HTR-8/SVneo (cell line): ENCODE results near the gene ITIH3.

Experiments used
- DNase-seq: peaks from one replicate; pipeline ENCODE4 v3.0.0; 2011; ENCODE audit warnings: low spot score, mixed read lengths; ENCODE audit not compliant: insufficient read length
- FAIRE-seq: peaks from 2 replicates; lab custom pipeline; 2011; peaks lifted over from hg19 to GRCh38; lab: Jason Lieb, UNC

The ITIH3 gene

GRCh38 chr3:52779011-52779836 is 15.4 kb upstream of the ITIH3 start:
- FAIRE-seq (no peak), DNase-seq (no peak)

- FAIRE-seq (no peak), DNase-seq (no peak)
Observed at GRCh38 chr3:52779837-52780585, 14.6 kb upstream of the ITIH3 start.

GRCh38 chr3:52781741-52782140 is 12.9 kb upstream of the ITIH3 start:
- FAIRE-seq (no peak), DNase-seq (no peak)

- DNase-seq (no peak), FAIRE-seq (no peak)
Observed at GRCh38 chr3:52782412-52783210, 12.0 kb upstream of the ITIH3 start.

GRCh38 chr3:52783211-52783555 is 11.4 kb upstream of the ITIH3 start:
- FAIRE-seq (no peak), DNase-seq (no peak)

DNA sequence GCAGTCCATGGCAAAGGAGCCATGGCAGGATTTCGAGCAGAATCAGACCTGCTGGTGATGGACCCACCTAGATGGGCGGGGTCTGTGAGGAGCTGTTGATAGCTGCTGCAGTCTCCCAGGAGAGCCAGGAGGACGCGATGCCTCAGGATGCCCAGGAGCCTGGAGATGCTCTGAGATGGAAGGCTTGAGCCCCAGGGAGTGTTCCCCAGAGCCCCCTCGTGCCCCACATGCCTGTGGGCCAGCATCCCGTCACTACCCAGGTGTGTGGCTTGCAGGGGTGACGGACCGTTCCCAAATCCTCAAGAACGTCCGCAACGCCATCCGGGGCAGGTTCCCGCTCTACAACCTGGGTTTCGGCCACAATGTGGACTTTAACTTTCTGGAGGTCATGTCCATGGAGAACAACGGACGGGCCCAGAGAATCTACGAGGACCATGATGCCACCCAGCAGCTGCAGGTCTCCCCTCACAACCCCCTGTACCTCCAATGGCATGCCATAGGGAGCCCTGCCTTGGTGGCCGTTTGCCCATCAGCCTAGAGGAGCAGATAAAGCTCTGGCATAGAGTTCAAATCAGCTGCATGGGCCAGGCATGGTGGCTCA is 10.5 kb upstream of the ITIH3 start:
- DNase-seq (no peak), FAIRE-seq (no peak)

DNA sequence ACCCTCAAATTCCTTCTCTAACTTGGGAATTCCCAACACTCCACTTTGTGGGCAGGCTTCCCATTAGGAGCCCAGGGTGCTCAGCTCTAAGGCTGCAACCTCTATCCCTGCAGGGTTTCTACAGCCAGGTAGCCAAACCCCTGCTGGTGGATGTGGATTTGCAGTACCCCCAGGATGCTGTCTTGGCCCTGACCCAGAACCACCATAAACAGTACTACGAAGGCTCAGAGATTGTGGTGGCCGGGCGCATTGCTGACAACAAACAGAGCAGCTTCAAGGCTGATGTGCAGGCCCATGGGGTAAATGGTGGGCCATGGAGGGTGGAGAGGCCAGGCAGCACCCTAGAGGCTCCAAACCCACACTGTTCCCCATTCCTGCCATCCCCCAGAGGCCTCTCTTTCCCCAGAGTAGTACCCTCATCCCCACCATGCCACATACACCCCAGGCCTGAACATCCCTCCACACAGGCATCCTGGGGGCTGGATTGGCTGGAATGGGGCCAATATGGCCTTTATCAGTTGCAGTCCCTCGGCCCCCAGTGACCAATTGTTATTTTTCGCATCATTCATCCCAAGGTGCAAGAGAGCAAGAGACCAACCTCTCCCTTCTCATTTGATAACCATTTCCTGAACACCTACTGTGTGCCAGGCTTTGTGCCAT is 9.5 kb upstream of the ITIH3 start:
- no peak for DNase-seq
- no peak for FAIRE-seq

DNA sequence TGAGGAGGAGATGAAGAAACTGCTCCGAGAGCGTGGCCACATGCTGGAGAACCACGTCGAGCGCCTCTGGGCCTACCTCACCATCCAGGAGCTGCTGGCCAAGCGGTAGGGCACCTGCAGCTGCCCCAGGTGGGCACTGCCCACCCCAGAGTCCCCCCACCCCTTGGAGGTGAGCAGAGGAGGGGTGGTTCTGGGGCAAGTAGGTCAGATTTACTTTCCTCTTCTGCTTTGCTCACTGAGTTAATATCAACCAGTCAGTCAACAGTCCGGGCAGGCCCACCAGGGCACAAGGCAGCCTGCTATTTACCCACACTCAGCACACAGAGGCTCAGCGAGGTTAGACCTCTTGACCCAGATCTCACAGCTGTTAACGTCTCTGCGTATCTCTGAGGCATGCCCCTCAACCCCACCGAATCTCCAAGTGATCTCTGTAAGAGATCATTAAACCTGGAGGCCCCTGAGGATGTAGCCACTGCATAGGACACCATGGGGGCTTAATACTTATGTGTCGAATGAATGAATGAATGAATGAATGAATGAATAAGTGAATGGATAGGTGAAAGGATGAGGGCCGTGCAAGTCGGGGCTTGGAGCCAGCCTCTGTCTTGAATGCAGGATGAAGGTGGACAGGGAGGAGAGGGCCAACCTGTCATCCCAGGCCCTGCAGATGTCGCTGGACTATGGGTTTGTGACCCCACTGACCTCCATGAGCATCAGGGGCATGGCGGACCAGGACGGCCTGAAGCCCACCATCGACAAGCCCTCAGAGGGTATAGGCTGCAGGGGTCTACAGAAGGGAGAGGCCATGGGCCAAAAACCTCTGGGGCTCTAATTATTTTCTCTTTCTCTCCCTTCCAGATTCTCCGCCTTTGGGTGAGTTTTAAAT is 8.0 kb upstream of the ITIH3 start:
- FAIRE-seq (no peak), DNase-seq (no peak)

DNA sequence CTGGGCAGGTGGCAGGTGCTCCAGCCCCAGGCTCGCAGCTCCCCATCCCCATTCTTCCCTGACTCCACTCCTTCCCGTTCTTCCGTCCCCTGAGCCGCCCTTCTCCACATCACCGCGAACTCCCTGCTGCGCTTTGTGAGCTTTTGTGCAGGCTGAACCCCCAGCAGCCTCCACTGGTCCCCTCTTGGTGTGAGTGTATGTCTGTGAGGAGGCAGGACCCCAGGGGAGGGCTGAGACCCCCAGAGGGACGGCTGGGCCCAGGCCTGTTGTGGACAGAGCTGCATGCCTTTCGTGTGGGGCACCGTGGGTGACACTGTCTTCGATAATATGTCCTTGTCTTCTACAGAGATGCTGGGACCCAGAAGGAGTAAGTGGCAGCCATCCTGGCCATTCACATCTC is 7.3 kb upstream of the ITIH3 start:
- DNase-seq (no peak), FAIRE-seq (no peak)

- FAIRE-seq, result no peak
- DNase-seq, result no peak
Observed at GRCh38 chr3:52787672-52788625, 6.6 kb upstream of the ITIH3 start.

DNA sequence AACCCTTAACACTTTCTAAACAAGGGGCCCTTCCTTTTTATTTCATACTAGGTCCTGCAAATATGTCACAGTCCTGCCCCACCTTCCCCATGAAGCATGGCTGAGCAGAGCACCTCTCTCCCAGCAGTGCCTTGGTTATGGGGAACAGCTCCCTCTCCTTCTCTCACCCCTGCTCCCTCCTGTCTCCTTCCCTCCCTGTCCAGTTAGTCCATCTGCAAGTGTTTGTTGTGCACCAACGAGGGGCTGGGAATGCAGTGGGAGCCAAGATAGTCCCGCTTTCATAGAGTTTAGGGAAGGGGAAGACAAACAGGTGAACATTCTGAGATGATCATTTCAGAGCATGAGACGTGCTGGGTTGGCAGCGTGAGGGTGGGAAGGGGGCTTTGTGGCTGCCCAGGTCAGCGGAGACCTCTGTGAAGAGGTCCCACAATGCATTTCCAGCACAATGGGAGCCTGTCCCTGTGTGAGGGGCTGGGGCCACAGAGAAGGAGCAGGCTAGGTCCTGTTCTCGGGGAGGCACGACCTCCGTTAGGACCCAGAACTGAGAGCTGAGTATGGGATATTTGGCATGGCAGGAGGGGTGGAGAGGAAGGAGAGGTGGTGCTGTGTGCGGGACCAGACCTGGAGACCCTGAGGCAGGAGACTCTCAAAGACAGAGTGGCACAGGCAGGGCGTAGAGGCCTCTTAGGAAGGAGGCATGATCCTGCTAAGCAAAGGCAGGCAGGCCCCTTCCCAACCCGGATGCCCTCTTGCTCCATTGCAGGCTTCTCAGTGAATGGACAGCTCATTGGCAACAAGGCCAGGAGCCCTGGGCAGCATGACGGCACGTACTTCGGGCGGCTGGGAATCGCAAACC is 5.5 kb upstream of the ITIH3 start:
- no peak for DNase-seq
- no peak for FAIRE-seq

DNA sequence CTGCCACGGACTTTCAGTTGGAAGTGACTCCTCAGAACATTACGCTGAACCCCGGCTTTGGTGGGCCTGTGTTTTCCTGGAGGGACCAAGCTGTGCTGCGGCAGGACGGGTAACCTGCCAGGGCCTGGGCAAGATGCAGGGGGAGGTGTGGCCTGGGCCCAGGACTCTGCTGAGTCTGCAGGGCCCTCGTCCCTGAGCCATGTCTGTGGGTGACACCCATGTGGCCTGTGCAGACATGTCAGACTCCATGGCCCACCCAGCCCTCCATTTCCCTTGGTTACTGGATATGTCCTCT is 4.9 kb upstream of the ITIH3 start:
- FAIRE-seq (no peak), DNase-seq (no peak)

GRCh38 chr3:52790337-52790736 is 4.3 kb upstream of the ITIH3 start:
- FAIRE-seq, result no peak
- DNase-seq, result no peak

GRCh38 chr3:52790741-52791140 is 3.9 kb upstream of the ITIH3 start:
- FAIRE-seq (no peak), DNase-seq (no peak)

GRCh38 chr3:52791366-52791765 is 3.2 kb upstream of the ITIH3 start:
- DNase-seq (no peak), FAIRE-seq (no peak)

DNA sequence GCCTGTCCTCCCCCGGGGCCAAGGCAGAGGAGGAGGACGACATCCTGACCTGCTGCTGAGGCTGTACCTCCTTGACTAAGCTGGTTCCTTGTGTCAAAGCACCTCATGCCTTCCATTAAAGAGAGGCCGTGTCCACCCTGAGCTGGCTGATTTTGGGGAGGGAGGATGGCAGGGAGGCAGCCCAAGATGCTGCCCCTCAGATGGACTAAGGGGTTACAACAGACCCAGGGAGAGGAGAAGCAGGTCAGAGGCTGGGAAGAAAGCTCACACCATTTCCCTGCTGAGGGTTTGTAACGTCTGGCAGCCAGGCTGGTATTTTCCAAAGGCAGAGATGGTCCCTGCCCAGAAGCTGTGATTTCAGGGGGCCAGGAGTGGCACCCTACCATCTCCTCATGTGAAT is 2.7 kb upstream of the ITIH3 start:
- no peak for DNase-seq
- no peak for FAIRE-seq

- DNase-seq (no peak), FAIRE-seq (no peak)
Observed at GRCh38 chr3:52792413-52792812, 2.2 kb upstream of the ITIH3 start.
